Gastrocnemius medialis (tissue), 4 donors: ENCODE results near the gene SYT14. TPM values are rescaled to one million over a fixed set of nuclear protein-coding genes. Genes with fewer than 3 reads are reported as not detected.
"Not testable (repeated sequence)": the region's sequence is repeated elsewhere in the genome, so short reads cannot be mapped to it uniquely, and the experiment has no call there.

Experiments used
- ATAC-seq, 2 donors: fragments of 150-250 bp; one replicate each; pipeline ENCODE4 v1.9.1; 2016
- DNase-seq, 2 donors: peaks; one replicate each; pipeline ENCODE4 v3.0.0-alpha.2; 2019
- H3K27ac ChIP-seq, 4 donors: fragments of 200-600 bp; sonication (generic); 1 replicate in 1 of 4; 2 replicates in 3 of 4; pipeline ENCODE4 v1.5.1; 2016 to 2018; ENCODE audit warnings: mild to moderate bottlenecking in 2 of 4, moderate library complexity in 1 of 4
- H3K27me3 ChIP-seq, 3 donors: fragments of 200-600 bp; sonication (generic) in 2 of 3; 1 replicate in 1 of 3; 2 replicates in 2 of 3; pipeline versions ENCODE4 v1.5.1 to v1.6.0; 2016 to 2019; ENCODE audit warnings: mild to moderate bottlenecking in 1 of 3, moderate library complexity in 1 of 3
- H3K36me3 ChIP-seq, 2 donors: fragments of 200-600 bp; sonication (generic) in 1 of 2; one replicate each; pipeline ENCODE4 v1.5.1; 2017 to 2018
- H3K4me1 ChIP-seq, 2 donors: fragments of 200-600 bp; sonication (generic) in 1 of 2; one replicate each; pipeline ENCODE4 v1.5.1; 2016 to 2017; ENCODE audit warnings: mild to moderate bottlenecking in 2 of 2
- H3K4me3 ChIP-seq, 4 donors: fragments of 200-600 bp; sonication (generic) in 3 of 4; 1 replicate in 1 of 4; 2 replicates in 3 of 4; pipeline ENCODE4 v1.5.1; 2016 to 2019; ENCODE audit warnings: mild to moderate bottlenecking in 2 of 4
- H3K9me3 ChIP-seq, 3 donors: fragments of 200-600 bp; sonication (generic) in 2 of 3; 1 replicate in 1 of 3; 2 replicates in 2 of 3; pipeline ENCODE4 v1.5.1; 2016 to 2019
- CTCF ChIP-seq, 5 experiments: fragments of 450-650 bp in 3 of 5; fragments of 200-600 bp in 2 of 5; sonication (generic) in 2 of 5; IDR thresholded peaks in 4 of 5; conservative IDR thresholded peaks in 1 of 5; 1 replicate in 4 of 5; 2 replicates in 1 of 5; pipeline ENCODE4 v1.5.1; 2016 to 2019; ENCODE audit warnings: antibody characterized with exemption in 5 of 5, mild to moderate bottlenecking in 3 of 5, moderate library complexity in 3 of 5
- POLR2A ChIP-seq, 2 donors: fragments of 450-650 bp; IDR thresholded peaks; one replicate each; pipeline ENCODE4 v1.6.1; 2017; ENCODE audit warnings: antibody characterized with exemption in 2 of 2, mild to moderate bottlenecking in 2 of 2, moderate library complexity in 2 of 2
- in situ Hi-C, 4 donors: fragments of 200-750 bp; cut with MboI; loops; one replicate each; pipeline versions ENCODE4 v1.15.0 to v1.8.0; 2017; ENCODE audit warnings: low sequenced_read_pairs in 4 of 4
- intact Hi-C: fragments of 100-400 bp; cut with DNase I; formaldehyde crosslinking; loops from one replicate; pipeline ENCODE4 v1.15.1; 2023; ENCODE audit warnings: low total_unique reads
- total RNA-seq, 4 donors: library from RNA; depleted of rRNA; stranded (reverse); fragments of >200 nt; gene quantifications; one replicate each; pipeline versions ENCODE4 v1.1.0 to v1.2.3, GENCODE V29; 2016

Gene SYT14
- total RNA-seq, 4 donors from 2014 or later = 0.05 to 1.1 (median 0.11) TPM; not detected in 1

- Histone ChIP-seq H3K9me3 (no peaks in the 10 kb centered on the region), H3K27ac (no peak overlapping the region), H3K4me1 (no peaks in the 10 kb centered on the region), H3K4me3 (no peak overlapping the region), H3K36me3 (no peaks in the 10 kb centered on the region), H3K27me3 (no peaks in the 10 kb centered on the region)
- DNase-seq (no peak), ATAC-seq (no peak)
- intact Hi-C loops (no loop called here), in situ Hi-C loops (no loop called here)
- no peak for TF ChIP-seq CTCF (IDR thresholded peaks at IDR 0.05 in 4 of 5, conservative IDR thresholded peaks at IDR 0.05 in 1 of 5)
- TF ChIP-seq POLR2A (IDR thresholded peaks at IDR 0.05) = no peak
Observed at GRCh38 chr1:210027994-210028393, 90.0 kb downstream of the SYT14 start.

GRCh38 chr1:210031473-210031872 is 93.5 kb downstream of the SYT14 start:
- H3K36me3 ChIP-seq = no peaks in the 10 kb centered on the region
- no peaks in the 10 kb centered on the region for H3K27me3 ChIP-seq
- H3K4me3 ChIP-seq = no peak overlapping the region
- DNase-seq (no peak), ATAC-seq (no peak)
- H3K4me1 ChIP-seq = no peaks in the 10 kb centered on the region
- TF ChIP-seq POLR2A (IDR thresholded peaks at IDR 0.05) (no peak), CTCF (IDR thresholded peaks at IDR 0.05 in 4 of 5, conservative IDR thresholded peaks at IDR 0.05 in 1 of 5) (no peak)
- in situ Hi-C loops = no loop called here
- no peak overlapping the region for H3K27ac ChIP-seq
- intact Hi-C loops = no loop called here
- H3K9me3 ChIP-seq = no peaks in the 10 kb centered on the region

GRCh38 chr1:210043058-210043457 is 105.0 kb downstream of the SYT14 start:
- TF ChIP-seq CTCF (IDR thresholded peaks at IDR 0.05 in 4 of 5, conservative IDR thresholded peaks at IDR 0.05 in 1 of 5) (no peak), POLR2A (IDR thresholded peaks at IDR 0.05) (no peak)
- H3K27ac ChIP-seq = no peak overlapping the region
- ATAC-seq (no peak), DNase-seq (no peak)
- peaks cover 0 to 4% (median 0%) of the 10 kb centered on the region in 3 donors for H3K9me3 ChIP-seq
- no peak overlapping the region for H3K4me3 ChIP-seq
- in situ Hi-C loops (no loop called here), intact Hi-C loops (no loop called here)
- no peaks in the 10 kb centered on the region for H3K27me3 ChIP-seq
- no peaks in the 10 kb centered on the region for H3K4me1 ChIP-seq
- no peaks in the 10 kb centered on the region for H3K36me3 ChIP-seq

DNA sequence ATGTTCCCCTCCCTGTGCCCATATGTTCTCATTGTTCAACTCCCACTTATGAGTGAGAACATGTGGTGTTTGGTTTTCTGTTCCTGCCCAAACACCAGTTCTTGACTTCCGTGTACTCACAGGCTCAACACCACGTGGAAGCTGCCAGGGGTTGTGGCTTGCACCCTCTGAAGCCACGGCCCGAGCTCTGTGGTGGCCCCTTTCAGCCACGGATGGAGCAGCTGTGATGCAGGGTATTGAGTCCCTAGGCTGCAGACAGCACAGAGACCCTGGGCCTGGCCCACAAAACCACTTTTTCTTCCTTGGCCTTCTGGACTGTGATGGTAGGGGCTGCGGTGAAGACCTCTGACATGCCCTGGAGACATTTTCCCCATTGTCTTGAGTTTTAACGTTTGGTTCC is 111.6 kb downstream of the SYT14 start:
- Histone ChIP-seq H3K4me1 (no peaks in the 10 kb centered on the region), H3K27ac (no peak overlapping the region), H3K36me3 (no peaks in the 10 kb centered on the region), H3K27me3 (no peaks in the 10 kb centered on the region), H3K4me3 (no peak overlapping the region), H3K9me3 (no peaks in the 10 kb centered on the region)
- DNase-seq (no peak), ATAC-seq (no peak)
- in situ Hi-C loops (no loop called here), intact Hi-C loops (no loop called here)
- TF ChIP-seq CTCF (IDR thresholded peaks at IDR 0.05 in 4 of 5, conservative IDR thresholded peaks at IDR 0.05 in 1 of 5) = no peak

DNA sequence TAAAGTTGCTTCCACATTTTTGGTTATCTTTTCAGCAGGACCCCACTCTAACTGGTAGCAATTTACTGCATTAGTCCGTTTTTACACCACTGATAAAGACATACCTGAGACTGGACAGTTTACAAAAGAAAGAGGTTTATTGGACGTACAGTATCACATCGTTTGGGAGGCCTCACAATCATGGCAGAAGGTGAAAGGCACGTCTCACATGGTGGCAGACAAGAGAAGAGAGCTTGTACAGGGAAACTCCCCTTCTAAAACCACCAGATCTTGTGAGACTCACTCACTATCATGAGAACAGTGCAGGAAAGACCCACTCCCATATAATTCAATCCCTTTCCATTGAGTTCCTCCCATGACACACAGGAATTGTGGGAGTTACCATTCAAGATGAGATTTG is 112.5 kb downstream of the SYT14 start:
- ATAC-seq, H3K4me3 ChIP-seq, H3K4me1 ChIP-seq, H3K9me3 ChIP-seq, H3K36me3 ChIP-seq, DNase-seq, in situ Hi-C loops, H3K27me3 ChIP-seq, H3K27ac ChIP-seq, intact Hi-C loops: not testable (repeated sequence)
